A673 (cell line): ENCODE results near the gene WDR7.

Experiments used
- CTCF ChIP-seq: fragments of 300-800, 200-600 bp; sonication (generic); conservative IDR thresholded peaks from 2 replicates; pipeline ENCODE4 v1.5.1; 2017; ENCODE audit warnings: low read depth, mild to moderate bottlenecking, antibody characterized with exemption, low read length, moderate library complexity, mixed read lengths
- EZH2 ChIP-seq: fragments of 200-600 bp; sonication (generic); IDR thresholded peaks from 2 replicates; pipeline ENCODE4 v1.6.1; 2017; ENCODE audit warnings: borderline replicate concordance, low read depth, mild to moderate bottlenecking, mixed read lengths, antibody characterized with exemption, low read length; ENCODE audit not compliant: poor library complexity, severe bottlenecking

GRCh38 chr18:57025540-57025939 lies 374.4 kb downstream of the WDR7 start:
- TF ChIP-seq CTCF (no peak), EZH2 (no peak)
